Nucleus accumbens (tissue), 56 donors: Measurements from ENCODE around the gene MT1X.

Experiments used
- DNase-seq, 56 donors: peaks; one replicate each; lab custom pipeline; 2025; lab: John Stamatoyannopoulos, UW

The MT1X gene

DNA sequence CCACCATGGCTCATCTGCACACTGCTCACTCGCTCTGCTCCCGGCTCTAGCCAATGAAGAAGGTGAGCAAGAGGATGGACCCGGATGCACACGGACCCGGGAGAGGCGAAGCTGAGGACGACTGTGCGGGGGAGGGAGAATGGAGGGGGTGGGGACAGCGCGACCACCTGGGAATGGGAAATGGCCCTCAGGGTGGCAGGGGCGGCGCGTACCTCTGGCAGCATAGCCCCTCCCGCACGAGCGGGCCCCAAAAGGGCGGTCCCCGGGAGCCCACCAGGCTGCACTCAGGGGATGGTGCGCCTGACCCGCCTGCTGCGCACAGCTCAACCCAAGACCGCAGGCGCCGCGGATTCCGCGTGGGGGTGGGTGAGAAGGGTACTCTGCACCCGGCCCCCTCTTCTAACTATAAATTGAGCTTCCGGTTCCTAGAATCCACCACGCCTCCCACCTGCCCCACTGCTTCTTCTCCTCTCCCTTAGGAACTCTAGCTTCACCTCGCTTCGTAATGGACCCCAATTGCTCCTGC is 6.5 kb upstream of the MT1X start:
- no peak for DNase-seq

DNA sequence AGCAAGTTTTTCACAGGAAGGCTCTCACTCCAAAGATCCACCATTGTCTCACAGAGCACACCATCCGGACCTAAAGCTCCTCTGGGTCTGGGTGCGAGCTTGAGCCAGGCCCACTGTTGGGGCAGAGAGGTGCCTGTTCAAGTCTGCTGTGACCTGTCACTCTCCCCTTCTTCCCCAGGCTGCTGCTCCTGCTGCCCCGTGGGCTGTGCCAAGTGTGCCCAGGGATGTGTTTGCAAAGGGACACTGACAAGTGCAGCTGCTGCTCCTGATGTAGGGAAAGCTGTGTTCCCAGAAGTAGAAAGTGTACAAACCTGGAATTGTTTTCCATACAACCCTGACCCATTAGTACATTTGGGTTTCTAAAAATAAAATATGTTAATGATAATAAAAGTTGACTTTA is 4.8 kb upstream of the MT1X start:
- no peak for DNase-seq

- no peak for DNase-seq
Observed at GRCh38 chr16:56679078-56679730, 3.1 kb upstream of the MT1X start.

DNA sequence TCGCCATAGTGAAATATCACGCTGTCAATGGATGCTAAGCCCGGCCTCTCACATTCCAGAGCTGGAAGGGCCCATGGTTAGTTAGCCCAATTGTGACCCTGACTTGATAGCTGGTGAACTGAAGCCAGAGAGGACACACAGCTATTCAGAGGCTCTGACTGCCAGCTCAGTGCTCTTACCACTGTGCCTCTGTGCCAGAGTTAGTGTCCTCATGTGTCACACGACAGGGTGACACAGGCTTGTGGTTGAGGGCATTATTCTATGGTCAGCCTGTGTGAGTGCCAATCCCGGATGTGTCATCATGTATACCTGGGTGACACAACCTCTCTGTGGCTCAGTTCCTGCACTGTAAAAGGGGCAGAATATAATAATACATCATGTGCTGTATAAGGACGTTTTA is 2.5 kb upstream of the MT1X start:
- DNase-seq: peak in 1 of 56 donors; percentile 36

- no peak for DNase-seq
Observed at GRCh38 chr16:56682703-56683397, 580 bp downstream of the MT1X start.

DNA sequence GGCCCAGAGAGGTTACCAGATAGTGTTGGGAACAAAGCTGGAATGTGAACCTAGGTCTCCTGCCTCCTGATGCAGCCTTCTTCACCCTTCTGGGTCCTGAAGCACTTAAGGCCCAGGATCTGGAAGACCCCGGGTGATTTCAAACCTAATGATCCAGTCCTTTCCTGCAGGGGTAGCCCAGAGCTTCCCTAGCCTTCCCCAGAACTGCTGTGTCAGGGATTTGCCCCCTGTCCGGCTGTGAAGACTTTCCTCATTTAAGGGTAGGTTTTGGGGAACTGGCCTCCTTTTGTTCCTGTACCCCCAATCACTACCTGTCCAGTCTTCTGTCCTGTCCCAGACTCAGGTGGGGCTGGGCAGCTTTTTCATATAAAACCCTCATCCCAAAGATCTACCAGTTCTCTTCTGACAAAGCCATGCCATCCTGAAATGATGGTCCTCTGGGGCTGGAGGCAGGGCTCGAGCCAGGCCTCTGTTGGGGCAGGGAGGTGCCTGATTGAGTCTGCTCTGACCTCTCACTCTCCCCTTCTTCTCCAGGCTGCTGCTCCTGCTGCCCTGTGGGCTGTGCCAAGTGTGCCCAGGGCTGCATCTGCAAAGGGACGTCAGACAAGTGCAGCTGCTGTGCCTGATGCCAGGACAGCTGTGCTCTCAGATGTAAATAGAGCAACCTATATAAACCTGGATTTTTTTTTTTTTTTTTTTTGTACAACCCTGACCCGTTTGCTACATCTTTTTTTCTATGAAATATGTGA is 1.3 kb downstream of the MT1X start:
- DNase-seq: peak in 6 of 56 donors; percentile 10 to 24 (median 14)

DNA sequence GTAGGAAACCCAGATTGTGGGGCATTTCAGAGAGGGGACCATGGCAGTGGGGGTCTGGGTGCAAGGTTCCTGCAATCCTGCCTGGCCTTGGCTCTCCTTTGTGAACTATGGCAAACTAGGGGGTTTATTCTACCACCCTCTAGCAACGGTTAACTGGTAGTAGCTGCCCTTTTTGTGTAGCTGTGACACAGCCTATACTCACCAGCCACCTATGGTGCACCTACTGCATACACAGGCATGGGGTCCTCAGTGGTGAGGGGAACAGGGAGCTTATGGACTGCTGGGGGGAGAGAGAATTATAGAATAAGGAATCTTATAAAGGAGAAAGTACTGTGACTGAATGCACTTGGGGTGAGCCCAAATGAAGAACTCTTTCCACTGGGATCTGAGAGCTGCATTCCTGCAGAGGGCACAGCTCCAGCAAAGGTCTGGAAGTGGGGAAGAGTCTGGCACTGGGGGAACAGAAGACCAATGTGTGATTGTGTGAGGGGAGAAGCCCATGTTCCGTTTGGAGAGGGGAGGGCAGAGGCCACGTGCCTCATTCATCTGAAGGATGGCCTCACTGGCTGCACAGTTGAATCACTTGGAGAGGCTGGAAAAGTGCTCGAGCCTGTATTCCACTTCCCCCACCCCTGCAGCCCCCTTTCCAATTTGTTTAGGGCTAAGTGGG is 2.1 kb downstream of the MT1X start:
- DNase-seq: peak in 7 of 56 donors; percentile 13 to 52 (median 29)

GRCh38 chr16:56684926-56685590 is 2.8 kb downstream of the MT1X start:
- no peak for DNase-seq

- DNase-seq: no peak
Observed at GRCh38 chr16:56686758-56687157, 4.5 kb downstream of the MT1X start.

- no peak for DNase-seq
Observed at GRCh38 chr16:56688762-56689161, 6.5 kb downstream of the MT1X start.

DNA sequence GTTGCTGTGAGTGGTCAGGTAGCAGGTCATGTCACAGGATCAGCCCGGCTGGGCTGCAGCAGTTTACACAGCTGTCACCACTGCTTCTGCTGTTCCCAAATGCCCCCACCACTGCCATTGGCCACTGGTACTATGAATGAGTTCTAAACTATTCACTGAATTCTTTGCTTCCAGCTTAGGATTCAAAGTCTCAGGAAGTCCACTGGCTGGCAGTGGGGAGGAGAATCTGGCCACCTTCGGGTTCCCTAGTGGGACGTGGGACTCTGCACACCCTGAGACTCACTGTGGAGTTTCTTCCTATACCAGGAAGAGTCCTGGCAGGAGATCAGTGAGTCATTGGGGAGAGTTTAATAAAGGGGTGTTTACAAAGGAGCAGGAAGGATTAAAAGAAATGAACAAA is 6.9 kb downstream of the MT1X start:
- no peak for DNase-seq

GRCh38 chr16:56690420-56691122 is 8.3 kb downstream of the MT1X start:
- DNase-seq: no peak

GRCh38 chr16:56691885-56692284 is 9.6 kb downstream of the MT1X start:
- DNase-seq: no peak

- DNase-seq: no peak
Observed at GRCh38 chr16:56695246-56695645, 13.0 kb downstream of the MT1X start.

GRCh38 chr16:56697456-56698155 is 15.3 kb downstream of the MT1X start:
- DNase-seq: no peak

GRCh38 chr16:56700195-56700594 is 17.9 kb downstream of the MT1X start:
- no peak for DNase-seq

GRCh38 chr16:56700631-56701030 is 18.4 kb downstream of the MT1X start:
- DNase-seq: no peak

DNA sequence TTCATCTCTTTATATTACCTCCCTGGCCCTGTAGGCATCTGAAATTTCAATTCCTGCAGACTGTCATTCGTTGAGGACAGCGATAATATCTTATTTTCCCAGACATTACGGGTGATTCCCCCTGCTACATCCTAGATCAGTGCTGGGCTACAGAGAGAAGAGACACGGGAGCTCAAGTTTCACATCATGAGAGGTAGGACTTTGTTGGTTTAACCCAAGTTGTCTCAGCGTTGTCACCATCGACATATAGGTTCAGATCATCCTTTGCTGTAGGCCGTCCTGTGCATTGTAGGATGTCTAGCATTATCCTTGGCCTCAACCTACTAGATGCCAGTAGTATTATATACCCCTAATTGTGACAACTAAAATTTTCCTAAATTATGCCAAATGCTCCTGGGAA is 19.3 kb downstream of the MT1X start:
- DNase-seq: no peak

- no peak for DNase-seq
Observed at GRCh38 chr16:56702836-56703235, 20.6 kb downstream of the MT1X start.
